Kidney epithelial cell (primary cell): ENCODE results near the gene CDCP1. TPM values are rescaled to one million over a fixed set of nuclear protein-coding genes. Genes with fewer than 3 reads are reported as not detected.
A peak's percentile ranks its signal among the peaks of the same experiment; 100 is the strongest.
"Not testable (repeated sequence)": the region's sequence is repeated elsewhere in the genome, so short reads cannot be mapped to it uniquely, and the experiment has no call there.

Experiments used
- DNase-seq: peaks from one replicate; pipeline ENCODE4 v3.0.0-alpha.2; 2010; ENCODE audit warnings: low read depth
- H3K27me3 ChIP-seq: 2 replicates; pipeline ENCODE4 v1.6.0; 2011; ENCODE audit warnings: low read length; ENCODE audit not compliant: control insufficient read depth, insufficient read depth
- H3K36me3 ChIP-seq: 2 replicates; pipeline ENCODE4 v1.5.1; 2011; ENCODE audit warnings: low read length; ENCODE audit not compliant: control insufficient read depth, insufficient read depth
- H3K4me3 ChIP-seq: 2 replicates; pipeline ENCODE4 v1.5.1; 2011; ENCODE audit warnings: low read depth, mild to moderate bottlenecking, control low read depth, low read length
- total RNA-seq: library from RNA; depleted of rRNA; stranded (reverse); fragments of >200 nt; gene quantifications from 2 replicates; pipeline ENCODE4 v1.2.3, GENCODE V29; 2015
- TF ChIP-seq, protein P1 (sequence below): IDR thresholded peaks from 2 replicates; pipeline ENCODE4 v1.5.1; 2011; ENCODE audit warnings: mild to moderate bottlenecking, moderate library complexity, low read length, control low read depth, inconsistent platforms; ENCODE audit not compliant: insufficient read depth, poor library complexity, severe bottlenecking

The CDCP1 gene
- total RNA-seq, 1 donor from 2014 or later: 82.0 TPM

DNA sequence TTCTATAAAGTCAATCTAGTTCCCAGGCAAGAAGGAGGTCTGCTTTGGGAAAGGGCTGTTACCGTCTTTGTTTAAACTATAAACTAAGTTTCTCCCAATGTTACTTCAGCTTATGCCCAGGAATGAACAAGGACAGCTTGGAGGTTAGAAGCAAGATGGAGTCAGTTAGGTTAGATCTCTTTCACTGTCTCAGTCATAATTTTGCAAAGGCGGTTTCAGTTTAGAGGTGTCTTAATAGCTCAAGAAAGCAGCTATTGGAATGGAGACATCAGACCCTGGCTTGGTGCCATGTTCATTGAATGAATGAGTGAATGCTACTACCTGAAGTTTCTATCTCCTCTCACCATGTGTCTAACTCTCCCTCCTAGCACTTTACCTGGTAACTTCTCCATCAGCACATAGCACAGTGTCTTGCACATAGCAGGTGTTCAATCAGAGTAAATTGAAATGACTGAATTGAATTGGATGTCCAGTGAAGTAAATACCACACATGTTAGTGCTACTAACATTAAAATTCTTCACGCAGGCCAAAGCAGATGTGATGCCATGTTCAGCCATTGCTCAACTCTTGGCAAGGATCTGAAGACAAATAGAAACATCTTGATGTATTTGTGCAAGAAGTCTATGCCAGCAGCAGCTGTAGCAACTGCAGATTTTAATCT lies 91.9 kb downstream of the CDCP1 start:
- Histone ChIP-seq H3K36me3 (no peaks in the 10 kb centered on the region), H3K27me3 (no peaks in the 10 kb centered on the region), H3K4me3 (no peak overlapping the region)
- no peak for DNase-seq
- TF ChIP-seq, protein P1, sequence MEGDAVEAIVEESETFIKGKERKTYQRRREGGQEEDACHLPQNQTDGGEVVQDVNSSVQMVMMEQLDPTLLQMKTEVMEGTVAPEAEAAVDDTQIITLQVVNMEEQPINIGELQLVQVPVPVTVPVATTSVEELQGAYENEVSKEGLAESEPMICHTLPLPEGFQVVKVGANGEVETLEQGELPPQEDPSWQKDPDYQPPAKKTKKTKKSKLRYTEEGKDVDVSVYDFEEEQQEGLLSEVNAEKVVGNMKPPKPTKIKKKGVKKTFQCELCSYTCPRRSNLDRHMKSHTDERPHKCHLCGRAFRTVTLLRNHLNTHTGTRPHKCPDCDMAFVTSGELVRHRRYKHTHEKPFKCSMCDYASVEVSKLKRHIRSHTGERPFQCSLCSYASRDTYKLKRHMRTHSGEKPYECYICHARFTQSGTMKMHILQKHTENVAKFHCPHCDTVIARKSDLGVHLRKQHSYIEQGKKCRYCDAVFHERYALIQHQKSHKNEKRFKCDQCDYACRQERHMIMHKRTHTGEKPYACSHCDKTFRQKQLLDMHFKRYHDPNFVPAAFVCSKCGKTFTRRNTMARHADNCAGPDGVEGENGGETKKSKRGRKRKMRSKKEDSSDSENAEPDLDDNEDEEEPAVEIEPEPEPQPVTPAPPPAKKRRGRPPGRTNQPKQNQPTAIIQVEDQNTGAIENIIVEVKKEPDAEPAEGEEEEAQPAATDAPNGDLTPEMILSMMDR: no peak

DNA sequence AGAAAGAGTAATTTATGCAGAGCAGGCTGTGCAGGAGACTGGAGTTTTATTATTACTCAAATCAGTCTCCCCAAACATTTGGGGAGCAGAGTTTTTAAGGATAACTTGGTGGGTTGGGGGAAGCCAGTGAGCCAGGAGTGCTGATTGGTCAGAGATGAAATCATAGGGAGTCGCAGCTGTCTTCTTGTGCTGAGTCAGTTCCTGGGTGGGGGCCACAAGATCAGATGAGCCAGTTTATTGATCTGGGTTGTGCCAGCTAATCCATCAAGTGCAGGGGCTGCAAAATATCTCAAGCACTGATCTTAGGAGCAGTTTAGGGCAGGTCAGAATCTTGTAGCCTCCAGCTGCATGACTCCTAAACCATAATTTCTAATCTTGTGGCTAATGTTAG lies 92.4 kb downstream of the CDCP1 start:
- H3K27me3 ChIP-seq, H3K36me3 ChIP-seq, H3K4me3 ChIP-seq, DNase-seq: not testable (repeated sequence)

DNA sequence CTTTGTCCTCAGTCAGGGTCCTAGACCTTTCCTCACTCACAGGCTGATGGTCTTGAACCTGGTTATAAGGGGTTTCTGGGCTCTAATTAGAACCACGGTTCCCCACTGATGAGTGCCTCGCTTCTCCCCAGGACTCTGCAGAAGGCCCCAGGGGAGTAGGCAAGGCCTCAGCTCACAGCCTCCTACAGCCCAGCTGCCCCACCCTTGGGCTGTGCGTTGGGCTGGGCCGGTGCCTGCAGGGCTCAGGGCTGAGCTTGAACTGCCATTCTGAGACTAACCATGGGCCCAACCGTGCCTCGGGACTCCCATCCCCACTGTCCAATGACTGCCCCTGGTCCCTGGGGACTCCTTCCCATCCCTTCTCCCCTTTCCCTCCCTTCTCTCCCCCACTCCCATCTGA lies 94.5 kb downstream of the CDCP1 start:
- Histone ChIP-seq H3K36me3 (no peaks in the 10 kb centered on the region), H3K4me3 (no peak overlapping the region), H3K27me3 (no peaks in the 10 kb centered on the region)
- no peak for DNase-seq
- TF ChIP-seq, protein P1: no peak

DNA sequence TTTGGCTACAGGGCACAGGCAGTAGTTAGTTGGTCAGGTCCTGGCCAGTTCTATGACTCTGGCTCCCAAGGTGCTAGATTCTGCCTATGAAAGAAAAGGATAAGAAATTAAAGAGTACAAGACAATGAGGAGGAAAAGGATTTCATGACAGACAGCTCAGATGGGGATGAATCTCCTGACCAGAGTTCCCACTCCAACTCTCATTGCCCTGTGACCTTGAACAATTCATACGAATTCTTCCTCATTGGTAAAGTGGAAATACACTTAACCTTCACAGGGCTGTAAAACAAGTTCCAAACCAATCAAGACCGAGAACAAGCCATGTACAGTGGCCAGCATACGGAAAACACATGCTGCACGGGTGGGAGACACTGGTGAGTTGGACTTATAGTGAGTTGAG lies 96.4 kb downstream of the CDCP1 start:
- Histone ChIP-seq H3K27me3 (no peaks in the 10 kb centered on the region), H3K4me3 (no peak overlapping the region), H3K36me3 (no peaks in the 10 kb centered on the region)
- TF ChIP-seq, protein P1: no peak
- no peak for DNase-seq

DNA sequence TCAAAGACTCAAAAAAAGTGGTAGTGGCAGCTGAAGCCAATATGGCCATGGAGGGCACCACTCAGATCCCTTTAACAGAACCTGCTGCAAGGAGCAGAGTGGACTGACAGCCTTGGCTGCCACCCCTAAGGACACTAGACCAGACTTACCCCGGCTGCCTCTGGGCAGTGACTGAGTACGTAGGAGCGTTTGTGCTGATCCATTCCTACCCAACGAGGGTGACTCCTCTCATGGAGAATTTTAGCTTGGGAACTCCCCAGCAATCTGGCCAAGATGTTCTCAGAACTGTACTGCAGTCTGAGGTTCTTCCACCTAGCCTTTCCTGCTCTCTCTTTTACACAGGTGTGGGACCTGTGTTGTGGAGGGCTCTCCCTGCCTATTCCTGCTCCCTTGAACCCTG lies 97.9 kb downstream of the CDCP1 start:
- no peak overlapping the region for H3K4me3 ChIP-seq
- TF ChIP-seq, protein P1: no peak
- no peak for DNase-seq
- no peaks in the 10 kb centered on the region for H3K27me3 ChIP-seq
- H3K36me3 ChIP-seq: no peaks in the 10 kb centered on the region

DNA sequence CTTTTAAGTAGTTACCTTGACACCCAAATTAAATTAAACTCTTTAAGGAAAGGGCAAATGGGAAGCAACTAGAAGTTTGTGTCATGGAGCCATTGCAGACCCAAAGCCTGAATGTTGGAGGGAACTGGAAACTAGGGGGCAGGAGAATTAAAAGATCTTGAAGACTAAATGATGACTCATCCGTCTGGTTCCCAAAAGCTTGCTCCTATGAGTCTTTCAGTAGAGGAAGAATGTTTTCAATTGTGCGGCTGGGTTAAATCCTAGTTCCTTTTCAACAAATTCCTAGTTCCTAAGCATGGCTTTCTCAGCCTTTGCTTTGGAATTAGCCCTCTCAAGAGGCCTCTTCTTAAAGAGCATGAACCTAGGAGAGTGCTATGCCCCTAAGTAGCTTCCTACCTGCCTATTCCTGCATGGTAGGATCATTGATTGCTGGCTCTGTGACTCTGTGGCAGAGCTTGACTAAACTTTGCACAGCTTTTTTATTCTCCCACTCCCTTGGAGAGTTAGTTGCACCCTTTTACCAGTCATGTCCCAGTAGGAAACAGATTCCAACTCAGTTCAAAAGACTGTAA lies 102.4 kb downstream of the CDCP1 start:
- TF ChIP-seq, protein P1: peak; percentile 15
- no peaks in the 10 kb centered on the region for H3K27me3 ChIP-seq
- no peak overlapping the region for H3K4me3 ChIP-seq
- H3K36me3 ChIP-seq: no peaks in the 10 kb centered on the region
- DNase-seq: peak; percentile 61
